ENCODE results near the gene DNAJC5G.

- TF ChIP-seq CTCF (IDR thresholded peaks at IDR 0.05) (no peak), EZH2 (IDR thresholded peaks at IDR 0.05) (no peak), EZH2phosphoT487 (IDR thresholded peaks at IDR 0.05) (no peak)
Measured at GRCh38 chr2:27243391-27244130, 31.7 kb upstream of the DNAJC5G start.

Measured in neural progenitor cell (in vitro differentiated cells).